ENCODE results near the gene MCM7. TPM values are rescaled to one million over a fixed set of nuclear protein-coding genes. Genes with fewer than 3 reads are reported as not detected.
A peak's percentile ranks its signal among the peaks of the same experiment; 100 is the strongest.

Gene MCM7
- total RNA-seq, 2 experiments from 2014 or later: 292 to 321 TPM

DNA sequence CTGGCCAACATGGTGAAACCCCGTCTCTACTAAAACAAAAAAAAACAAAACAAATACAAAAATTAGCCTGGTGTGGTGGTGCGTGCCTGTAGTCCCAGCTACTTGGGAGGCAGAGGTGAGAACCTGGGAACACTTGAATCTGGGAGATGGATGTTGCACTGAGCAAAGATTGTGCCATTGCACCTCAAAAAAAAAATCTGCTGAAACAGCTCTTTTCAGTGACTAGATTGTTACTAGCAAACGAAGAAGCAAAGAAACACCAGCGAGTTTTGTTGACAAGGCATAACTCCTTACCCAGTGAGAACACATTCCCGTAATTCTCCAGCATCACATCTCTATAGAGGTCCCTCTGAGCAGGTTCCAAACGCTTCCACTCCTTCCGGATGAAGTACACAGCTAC, 26.4 kb downstream of the MCM7 start:
- no peak overlapping the region for H3K27ac Mint-ChIP-seq
- peaks cover 8% of the 10 kb centered on the region for H3K4me1 Mint-ChIP-seq
- DNase-seq: no peak
- H3K9me3 Mint-ChIP-seq: peaks cover 41% of the 10 kb centered on the region
- peaks cover 78% of the 10 kb centered on the region for H3K36me3 Mint-ChIP-seq (ENCODE audit: low read depth)
- H3K27me3 Mint-ChIP-seq: no peaks in the 10 kb centered on the region
- no peak overlapping the region for H3K4me3 Mint-ChIP-seq
- ChIA-PET CTCF (interaction anchor here (0.6 kb wide), 1 partner anchor 28 kb away, joined by 5 read pairs; no protein-coding TSS in a partner anchor), POLR2A (no interaction called here)

DNA sequence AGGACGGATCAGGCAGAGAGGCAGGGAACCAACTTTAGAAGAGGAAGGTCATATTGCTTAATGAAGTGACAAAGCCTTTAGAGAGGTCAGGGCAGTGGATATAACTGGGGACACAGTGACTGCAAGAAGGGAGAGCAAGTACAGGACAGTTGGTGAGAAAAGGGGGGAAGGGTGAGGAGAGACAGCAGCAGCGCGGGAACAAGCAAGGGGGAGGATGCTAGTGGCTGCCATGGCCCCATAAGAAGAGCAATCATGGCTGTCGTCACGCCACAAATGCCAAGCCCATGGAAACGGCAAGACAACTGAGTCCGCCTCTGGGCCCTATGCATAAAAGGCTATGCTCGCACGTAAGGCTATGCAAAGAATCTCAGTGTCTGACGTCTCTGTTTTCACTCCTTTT, 28.7 kb downstream of the MCM7 start:
- POLR2A ChIA-PET: no interaction called here
- Mint-ChIP-seq H3K27ac (no peak overlapping the region), H3K4me1 (no peaks in the 10 kb centered on the region), H3K27me3 (no peaks in the 10 kb centered on the region), H3K4me3 (no peak overlapping the region), H3K9me3 (peaks cover 45% of the 10 kb centered on the region), H3K36me3 (ENCODE audit: low read depth) (peaks cover 83% of the 10 kb centered on the region)
- CTCF ChIA-PET: interaction anchor here (1.7 kb wide), 1 partner anchor 8 kb away, joined by 4 read pairs; no protein-coding TSS in a partner anchor
- DNase-seq: no peak

DNA sequence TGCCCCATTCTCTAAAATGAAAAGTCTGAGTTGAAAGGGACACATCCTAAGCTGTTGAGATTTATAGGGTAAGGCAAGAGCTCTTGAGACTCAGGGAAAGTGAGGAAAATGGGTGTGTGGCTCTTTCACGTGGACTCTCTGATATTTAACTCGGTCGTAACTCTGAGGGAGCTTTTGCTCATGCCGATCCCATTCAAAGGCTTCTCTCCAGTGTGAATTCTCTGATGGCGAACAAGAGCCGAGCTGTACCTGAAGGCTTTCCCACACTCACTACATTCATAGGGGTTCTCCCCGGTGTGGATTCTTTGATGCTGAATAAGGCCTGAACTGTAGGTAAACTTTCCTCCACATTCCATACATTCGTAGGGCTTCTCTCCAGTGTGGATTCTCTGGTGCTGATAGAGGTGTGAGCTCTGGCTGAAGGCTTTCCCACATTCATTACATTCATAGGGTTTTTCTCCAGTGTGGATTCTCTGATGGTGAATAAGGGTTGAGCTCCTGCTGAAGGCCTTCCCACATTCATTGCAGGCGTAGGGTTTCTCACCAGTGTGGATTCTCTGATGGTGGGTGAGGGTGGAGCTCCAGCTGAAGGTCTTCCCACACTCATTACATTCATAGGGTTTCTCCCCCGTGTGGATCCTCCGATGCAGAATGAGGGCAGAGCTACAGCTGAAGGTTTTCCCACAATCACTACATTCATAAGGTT, 30.0 kb downstream of the MCM7 start:
- ChIA-PET POLR2A (no interaction called here), CTCF (interaction anchor here (0.9 to 1.4 kb wide), 3 partner anchors 13 to 31 kb away, joined by 4 read pairs; partner anchors contain the start of gene AP4M1)
- no peak for DNase-seq
- Mint-ChIP-seq H3K4me1 (no peaks in the 10 kb centered on the region), H3K9me3 (peaks cover 43% of the 10 kb centered on the region), H3K4me3 (no peak overlapping the region), H3K36me3 (ENCODE audit: low read depth) (peaks cover 77% of the 10 kb centered on the region), H3K27ac (no peak overlapping the region), H3K27me3 (no peaks in the 10 kb centered on the region)

DNA sequence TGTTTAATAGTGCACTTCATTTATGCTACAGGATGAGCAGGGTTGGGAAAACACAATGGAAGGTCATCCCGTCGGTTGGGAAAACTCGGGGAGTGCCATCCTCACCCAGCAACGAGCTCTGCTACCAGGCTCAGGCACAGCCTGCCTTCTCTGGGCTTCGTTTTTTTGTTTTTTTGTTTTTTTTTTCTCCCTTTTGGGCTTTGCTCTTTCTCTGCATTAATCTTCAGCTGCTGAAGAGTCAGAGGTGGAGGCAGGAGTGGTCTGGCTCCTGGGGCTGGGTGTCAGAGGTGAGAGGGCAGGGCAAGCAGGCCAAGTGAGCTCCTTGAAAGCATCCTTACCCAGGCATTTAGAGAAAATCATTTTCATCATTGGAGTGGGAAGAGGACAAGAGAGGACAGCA, 31.2 kb downstream of the MCM7 start:
- Mint-ChIP-seq H3K4me3 (no peak overlapping the region), H3K27me3 (no peaks in the 10 kb centered on the region), H3K4me1 (no peaks in the 10 kb centered on the region), H3K9me3 (peaks cover 41% of the 10 kb centered on the region), H3K27ac (no peak overlapping the region), H3K36me3 (ENCODE audit: low read depth) (peaks cover 72% of the 10 kb centered on the region)
- ChIA-PET POLR2A (no interaction called here), CTCF (interaction anchor here (1.3 kb wide), 1 partner anchor 62 kb away, joined by 4 read pairs; no protein-coding TSS in a partner anchor)
- no peak for DNase-seq

DNA sequence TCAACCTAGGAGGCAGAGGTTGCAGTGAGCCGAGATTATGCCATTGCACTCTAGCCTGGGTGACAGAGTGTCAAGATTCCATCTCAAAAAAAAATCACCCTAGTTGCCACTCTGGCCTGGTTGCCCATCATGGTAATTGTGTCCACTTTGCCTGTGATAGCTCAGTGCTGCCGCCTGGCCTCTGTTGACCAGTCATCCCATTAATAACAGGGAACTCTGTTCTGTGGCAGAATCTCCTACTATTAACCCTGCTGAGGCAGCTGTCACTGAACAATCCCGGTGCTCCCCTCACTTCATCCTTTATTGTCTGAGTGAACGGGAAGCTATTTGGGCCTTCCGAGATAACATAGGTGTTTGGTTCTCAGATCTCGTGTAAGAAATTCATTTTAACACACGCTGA, 34.2 kb downstream of the MCM7 start:
- Mint-ChIP-seq H3K27ac (no peak overlapping the region), H3K4me3 (no peak overlapping the region), H3K27me3 (no peaks in the 10 kb centered on the region), H3K9me3 (peaks cover 24% of the 10 kb centered on the region), H3K36me3 (ENCODE audit: low read depth) (peaks cover 54% of the 10 kb centered on the region), H3K4me1 (no peaks in the 10 kb centered on the region)
- ChIA-PET POLR2A (no interaction called here), CTCF (interaction anchor here (0.6 to 1.1 kb wide), 2 partner anchors 9 to 115 kb away, joined by 4 to 5 read pairs; no protein-coding TSS in a partner anchor)
- DNase-seq: no peak

DNA sequence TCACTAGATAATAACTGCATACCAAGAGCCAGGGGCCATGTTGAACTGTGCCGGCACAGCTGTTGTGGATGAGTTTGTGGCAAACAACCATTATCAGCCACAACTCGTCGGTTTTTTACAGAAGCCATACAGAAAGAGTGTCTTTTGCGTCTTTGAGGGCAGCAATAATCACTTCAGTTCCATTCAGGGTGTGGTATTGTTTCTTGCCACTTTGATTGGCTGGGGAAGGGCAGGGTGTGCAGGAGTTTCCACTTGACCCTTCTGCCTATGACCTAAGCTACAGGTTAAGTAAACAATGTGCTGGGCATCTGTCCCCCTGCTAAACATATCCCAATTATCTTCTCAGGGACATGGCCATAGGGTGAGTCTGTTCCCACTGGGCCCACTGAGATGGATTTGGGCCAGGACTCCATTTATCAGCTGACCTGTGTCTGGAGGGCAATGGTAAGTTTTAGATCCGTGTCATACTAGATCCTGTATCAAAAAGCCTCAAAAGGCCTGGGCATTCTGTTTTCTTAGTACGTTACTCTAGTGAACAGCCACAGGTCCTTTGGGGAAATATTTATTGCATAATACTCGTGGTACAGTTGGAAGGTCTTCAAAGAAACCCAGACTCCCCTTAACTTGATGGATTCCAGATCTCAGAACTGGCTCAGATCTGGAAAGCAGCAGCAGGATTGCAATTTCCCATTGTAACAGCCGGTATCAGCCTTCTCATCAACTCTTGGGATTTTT, 35.6 kb downstream of the MCM7 start:
- Mint-ChIP-seq H3K4me3 (no peak overlapping the region), H3K27me3 (no peaks in the 10 kb centered on the region), H3K27ac (no peak overlapping the region), H3K9me3 (peaks cover 10% of the 10 kb centered on the region), H3K36me3 (ENCODE audit: low read depth) (peaks cover 41% of the 10 kb centered on the region), H3K4me1 (no peaks in the 10 kb centered on the region)
- CTCF ChIA-PET: interaction anchor here (0.7 kb wide), 1 partner anchor 12 kb away, joined by 3 read pairs; no protein-coding TSS in a partner anchor
- POLR2A ChIA-PET: no interaction called here
- no peak for DNase-seq

DNA sequence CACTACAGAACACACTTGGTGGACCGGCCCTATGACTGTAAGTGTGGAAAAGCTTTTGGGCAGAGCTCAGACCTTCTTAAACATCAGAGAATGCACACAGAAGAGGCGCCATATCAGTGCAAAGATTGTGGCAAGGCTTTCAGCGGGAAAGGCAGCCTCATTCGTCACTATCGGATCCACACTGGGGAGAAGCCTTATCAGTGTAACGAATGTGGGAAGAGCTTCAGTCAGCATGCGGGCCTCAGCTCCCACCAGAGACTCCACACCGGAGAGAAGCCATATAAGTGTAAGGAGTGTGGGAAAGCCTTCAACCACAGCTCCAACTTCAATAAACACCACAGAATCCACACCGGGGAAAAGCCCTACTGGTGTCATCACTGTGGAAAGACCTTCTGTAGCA, 37.0 kb downstream of the MCM7 start:
- Mint-ChIP-seq H3K27ac (no peak overlapping the region), H3K4me1 (no peaks in the 10 kb centered on the region), H3K4me3 (no peak overlapping the region), H3K36me3 (ENCODE audit: low read depth) (peaks cover 31% of the 10 kb centered on the region), H3K27me3 (no peaks in the 10 kb centered on the region), H3K9me3 (no peaks in the 10 kb centered on the region)
- CTCF ChIA-PET: interaction anchor here (1.1 to 1.3 kb wide), 4 partner anchors 8 to 28 kb away, joined by 3 to 4 read pairs (median 4); no protein-coding TSS in a partner anchor
- DNase-seq: no peak
- POLR2A ChIA-PET: no interaction called here

DNA sequence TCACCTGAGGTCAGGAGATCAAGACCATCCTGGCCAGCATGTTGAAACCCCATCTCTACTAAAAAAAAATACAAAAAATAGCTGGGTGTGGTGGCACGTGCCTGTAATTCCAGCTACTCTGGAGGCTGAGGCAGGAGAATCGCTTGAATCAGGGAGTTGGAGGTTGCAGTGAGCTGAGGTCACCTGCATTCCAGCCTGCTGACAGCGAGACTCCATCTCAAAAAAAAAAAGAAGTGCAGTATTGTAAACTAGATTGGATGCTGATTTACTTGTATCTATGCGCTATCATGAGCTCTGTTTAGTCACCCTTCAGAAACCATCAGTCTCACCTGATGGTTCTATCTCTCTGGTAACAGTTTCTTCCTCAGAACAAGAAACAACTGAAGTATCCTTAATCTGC, 37.8 kb downstream of the MCM7 start:
- no peaks in the 10 kb centered on the region for H3K27me3 Mint-ChIP-seq
- ChIA-PET POLR2A (interaction anchor here (0.7 kb wide), 1 partner anchor 143 kb away, joined by 6 read pairs; no protein-coding TSS in a partner anchor), CTCF (interaction anchor here (0.7 to 1.3 kb wide), 6 partner anchors 9 to 299 kb away, joined by 3 to 4 read pairs (median 4); no protein-coding TSS in a partner anchor)
- H3K4me3 Mint-ChIP-seq: no peak overlapping the region
- no peaks in the 10 kb centered on the region for H3K9me3 Mint-ChIP-seq
- DNase-seq: no peak
- no peak overlapping the region for H3K27ac Mint-ChIP-seq
- H3K4me1 Mint-ChIP-seq: no peaks in the 10 kb centered on the region
- H3K36me3 Mint-ChIP-seq (ENCODE audit: low read depth): peaks cover 31% of the 10 kb centered on the region

DNA sequence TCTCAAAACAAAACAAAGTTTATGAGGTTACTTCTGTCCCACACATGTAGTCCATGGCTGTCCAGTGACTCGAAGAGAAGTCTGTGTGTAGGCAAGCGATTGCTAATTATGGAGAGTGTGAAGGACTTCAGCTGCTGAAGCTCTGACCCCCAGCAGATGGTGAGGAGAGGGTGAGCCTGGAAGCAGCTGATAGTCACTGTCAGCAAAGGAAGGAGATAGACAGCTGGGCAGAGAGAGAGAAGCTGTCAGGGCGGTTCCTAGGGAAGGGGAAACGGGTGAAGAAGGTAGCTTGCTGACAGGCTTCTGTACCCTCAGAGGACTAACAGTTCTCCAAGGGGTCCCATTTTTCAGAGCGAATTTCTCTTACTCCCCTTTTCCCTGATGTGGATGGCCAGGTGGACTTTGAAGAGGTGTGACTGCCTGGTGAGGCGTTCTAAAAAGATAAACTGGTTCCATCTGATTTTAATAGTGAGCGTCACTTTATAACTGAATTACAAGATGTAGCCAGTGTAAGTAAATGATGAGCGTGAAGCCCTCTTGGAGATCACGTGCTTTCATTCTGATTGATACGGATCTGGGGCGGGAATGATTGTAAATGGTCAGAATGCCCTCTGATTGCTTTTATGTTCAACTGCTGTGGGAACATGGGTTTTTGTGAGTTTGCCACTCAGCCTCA, 39.5 kb downstream of the MCM7 start:
- no peak for DNase-seq
- Mint-ChIP-seq H3K9me3 (no peaks in the 10 kb centered on the region), H3K27ac (no peak overlapping the region), H3K36me3 (ENCODE audit: low read depth) (peaks cover 25% of the 10 kb centered on the region), H3K4me3 (no peak overlapping the region), H3K4me1 (no peaks in the 10 kb centered on the region), H3K27me3 (no peaks in the 10 kb centered on the region)
- ChIA-PET POLR2A (no interaction called here), CTCF (interaction anchor here (0.6 to 1.2 kb wide), 4 partner anchors 21 to 107 kb away, joined by 3 to 4 read pairs (median 4); no protein-coding TSS in a partner anchor)

DNA sequence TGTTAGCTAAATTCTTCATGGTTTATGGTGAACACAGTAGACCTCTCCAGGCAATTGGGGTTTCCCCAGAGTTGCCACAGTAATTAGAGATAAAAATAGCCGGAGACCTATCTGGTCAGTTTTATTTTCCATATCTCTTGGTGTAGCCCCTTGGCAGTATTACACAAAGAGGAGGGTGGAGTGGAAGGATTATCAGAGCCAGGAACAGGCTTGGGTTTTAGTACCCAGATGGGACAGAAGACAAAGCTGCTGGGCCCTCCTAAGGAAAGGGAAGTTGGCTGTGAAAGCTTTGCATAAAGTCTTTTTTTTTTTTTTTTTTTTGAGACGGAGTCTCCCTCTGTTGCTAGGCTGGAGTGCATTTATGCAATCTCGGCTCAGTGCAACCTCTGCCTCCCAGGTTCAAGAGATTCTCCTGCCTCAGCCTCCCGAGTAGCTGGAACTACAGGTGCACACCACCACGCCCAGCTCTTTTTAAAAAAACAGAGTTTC, 41.9 kb downstream of the MCM7 start:
- H3K4me3 Mint-ChIP-seq: no peak overlapping the region
- CTCF ChIA-PET: interaction anchor here (0.6 to 1.9 kb wide), 4 partner anchors 9 to 65 kb away, joined by 3 to 5 read pairs (median 4); partner anchors contain the start of gene ZSCAN21
- no peak overlapping the region for H3K27ac Mint-ChIP-seq
- no peaks in the 10 kb centered on the region for H3K27me3 Mint-ChIP-seq
- H3K4me1 Mint-ChIP-seq: no peaks in the 10 kb centered on the region
- peaks cover 14% of the 10 kb centered on the region for H3K36me3 Mint-ChIP-seq (ENCODE audit: low read depth)
- POLR2A ChIA-PET: no interaction called here
- no peaks in the 10 kb centered on the region for H3K9me3 Mint-ChIP-seq
- DNase-seq: no peak

DNA sequence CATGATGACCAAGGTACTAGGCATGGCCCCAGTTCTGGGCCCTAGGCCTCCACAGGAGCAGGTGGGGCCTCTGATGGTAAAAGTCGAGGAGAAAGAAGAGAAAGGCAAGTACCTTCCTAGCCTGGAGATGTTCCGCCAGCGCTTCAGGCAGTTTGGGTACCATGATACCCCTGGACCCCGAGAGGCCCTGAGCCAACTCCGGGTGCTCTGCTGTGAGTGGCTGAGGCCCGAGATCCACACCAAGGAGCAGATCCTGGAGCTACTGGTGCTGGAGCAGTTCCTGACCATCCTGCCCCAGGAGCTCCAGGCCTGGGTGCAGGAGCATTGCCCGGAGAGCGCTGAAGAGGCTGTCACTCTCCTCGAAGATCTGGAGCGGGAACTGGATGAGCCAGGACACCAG, 44.2 kb downstream of the MCM7 start:
- H3K4me3 Mint-ChIP-seq: no peak overlapping the region
- no peak for DNase-seq
- H3K27ac Mint-ChIP-seq: no peak overlapping the region
- ChIA-PET CTCF (interaction anchor here (0.5 to 1.4 kb wide), 2 partner anchors 19 to 31 kb away, joined by 4 to 6 read pairs; no protein-coding TSS in a partner anchor), POLR2A (no interaction called here)
- no peaks in the 10 kb centered on the region for H3K27me3 Mint-ChIP-seq
- H3K9me3 Mint-ChIP-seq: no peaks in the 10 kb centered on the region
- peaks cover 8% of the 10 kb centered on the region for H3K36me3 Mint-ChIP-seq (ENCODE audit: low read depth)
- H3K4me1 Mint-ChIP-seq: peaks cover 4% of the 10 kb centered on the region

DNA sequence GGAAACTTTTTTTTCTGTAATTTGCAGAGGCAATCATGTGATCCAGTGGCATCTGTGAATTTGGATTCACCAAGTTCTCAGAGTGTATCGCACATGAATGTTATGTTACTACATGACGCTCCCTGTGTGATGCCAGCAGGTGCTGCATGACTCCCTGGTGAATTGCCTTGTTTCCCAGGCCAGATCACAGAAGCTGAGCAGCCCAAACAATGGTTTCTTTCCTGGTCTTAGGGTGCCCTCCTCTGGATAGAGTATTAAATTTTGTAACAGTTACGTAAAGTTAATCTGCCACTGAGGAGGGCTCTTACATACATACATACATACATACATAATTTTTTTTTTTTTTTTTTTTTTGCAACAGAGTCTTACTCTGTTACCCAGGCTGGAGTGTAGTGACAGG, 48.0 kb downstream of the MCM7 start:
- CTCF ChIA-PET: interaction anchor here (0.6 to 1.8 kb wide), 13 partner anchors 9 to 152 kb away, joined by 3 to 7 read pairs (median 4); no protein-coding TSS in a partner anchor
- Mint-ChIP-seq H3K4me3 (no peak overlapping the region), H3K27me3 (no peaks in the 10 kb centered on the region), H3K36me3 (ENCODE audit: low read depth) (peaks cover 4% of the 10 kb centered on the region), H3K27ac (no peak overlapping the region), H3K9me3 (no peaks in the 10 kb centered on the region), H3K4me1 (peaks cover 28% of the 10 kb centered on the region)
- peak; percentile 64 for DNase-seq
- POLR2A ChIA-PET: interaction anchor here (0.6 kb wide), 1 partner anchor 25 kb away, joined by 3 read pairs; no protein-coding TSS in a partner anchor
